Measurements from ENCODE around the gene PLCB3. TPM values are rescaled to one million over a fixed set of nuclear protein-coding genes. Genes with fewer than 3 reads are reported as not detected.

PLCB3 gene
- total RNA-seq, 1 donor from 2014 or later, result 36.2 TPM

- Mint-ChIP-seq H3K27ac (ENCODE audit: unreplicated experiment) (no peak overlapping the region), H3K27me3 (ENCODE audit: unreplicated experiment) (peaks cover 19% of the 10 kb centered on the region)
Observed at GRCh38 chr11:64232182-64232966, 19.0 kb upstream of the PLCB3 start.

GRCh38 chr11:64232967-64233315 is 18.4 kb upstream of the PLCB3 start:
- TF ChIP-seq CTCF (IDR thresholded peaks at IDR 0.05; ENCODE audit: partially characterized antibody, unreplicated experiment), result no peak
- Mint-ChIP-seq H3K36me3 (ENCODE audit: unreplicated experiment) (no peaks in the 10 kb centered on the region), H3K9me3 (ENCODE audit: unreplicated experiment) (peaks cover 4% of the 10 kb centered on the region), H3K27me3 (ENCODE audit: unreplicated experiment) (peaks cover 19% of the 10 kb centered on the region), H3K27ac (ENCODE audit: unreplicated experiment) (no peak overlapping the region), H3K4me1 (ENCODE audit: low read depth, unreplicated experiment) (no peaks in the 10 kb centered on the region), H3K4me3 (ENCODE audit: unreplicated experiment) (no peak overlapping the region)
- no peak for DNase-seq

More at GRCh38 chr11:64232182-64232966, 19.0 kb upstream of the PLCB3 start:
- Mint-ChIP-seq H3K4me3 (ENCODE audit: unreplicated experiment) (peak overlapping the region; percentile 88), H3K4me1 (ENCODE audit: low read depth, unreplicated experiment) (no peaks in the 10 kb centered on the region), H3K36me3 (ENCODE audit: unreplicated experiment) (no peaks in the 10 kb centered on the region), H3K9me3 (ENCODE audit: unreplicated experiment) (peaks cover 4% of the 10 kb centered on the region)
- no peak for DNase-seq
- TF ChIP-seq CTCF (IDR thresholded peaks at IDR 0.05; ENCODE audit: partially characterized antibody, unreplicated experiment), result no peak

- H3K27ac Mint-ChIP-seq (ENCODE audit: unreplicated experiment), result peak within 1 kb of the TSS; percentile 33
- peaks cover 17% of the 10 kb centered on the region for H3K27me3 Mint-ChIP-seq (ENCODE audit: unreplicated experiment)
- no peak for TF ChIP-seq CTCF (IDR thresholded peaks at IDR 0.05; ENCODE audit: partially characterized antibody, unreplicated experiment)
- H3K36me3 Mint-ChIP-seq (ENCODE audit: unreplicated experiment), result no peaks in the 10 kb centered on the region
- no peaks in the 10 kb centered on the region for H3K4me1 Mint-ChIP-seq (ENCODE audit: low read depth, unreplicated experiment)
- peak within 1 kb of the TSS; percentile 76 for H3K4me3 Mint-ChIP-seq (ENCODE audit: unreplicated experiment)
- no peak for DNase-seq
- peaks cover 4% of the 10 kb centered on the region for H3K9me3 Mint-ChIP-seq (ENCODE audit: unreplicated experiment)
Observed at GRCh38 chr11:64233913-64234586, 17.3 kb upstream of the PLCB3 start, which contains the start of gene VEGFB. Gene VEGFB, plus strand, starts transcription at chr11:64234584. Its CDS starts 250 bp downstream, at chr11:64234834.

GRCh38 chr11:64234647-64235379 is 16.5 kb upstream of the PLCB3 start:
- Mint-ChIP-seq H3K36me3 (ENCODE audit: unreplicated experiment) (no peaks in the 10 kb centered on the region), H3K4me3 (ENCODE audit: unreplicated experiment) (peak overlapping the region; percentile 76), H3K27ac (ENCODE audit: unreplicated experiment) (no peak overlapping the region), H3K27me3 (ENCODE audit: unreplicated experiment) (peaks cover 17% of the 10 kb centered on the region), H3K9me3 (ENCODE audit: unreplicated experiment) (peaks cover 4% of the 10 kb centered on the region), H3K4me1 (ENCODE audit: low read depth, unreplicated experiment) (no peaks in the 10 kb centered on the region)
- TF ChIP-seq CTCF (IDR thresholded peaks at IDR 0.05; ENCODE audit: partially characterized antibody, unreplicated experiment), result no peak
- DNase-seq, result no peak

All from glutamatergic neuron (in vitro differentiated cells).